CD4-positive, alpha-beta T cell treated with Interleukin-4 for 4 hours (primary cell): ENCODE data around the gene ACAT1.
"Not testable (repeated sequence)": the region's sequence is repeated elsewhere in the genome, so short reads cannot be mapped to it uniquely, and the experiment has no call there.

ENCODE experiments used
- DNase-seq: peaks from one replicate; pipeline ENCODE4 v3.0.0-alpha.2; 2020

The ACAT1 gene

GRCh38 chr11:108121274-108122155 lies at the start of gene ACAT1:
ACAT1 (plus strand) TSS chr11:108121567; CDS start chr11:108121607, 40 bp downstream.
- peak; percentile 91 for DNase-seq

- no peak for DNase-seq
These were observed 36.6 kb upstream of the ACAT1 start for GRCh38 chr11:108084811-108085210.

- DNase-seq = no peak
These were observed 35.7 kb upstream of the ACAT1 start for GRCh38 chr11:108085672-108086071.

GRCh38 chr11:108092134-108092533 lies 29.2 kb upstream of the ACAT1 start:
- DNase-seq = no peak

GRCh38 chr11:108093128-108093904 lies 28.1 kb upstream of the ACAT1 start:
- no peak for DNase-seq

GRCh38 chr11:108097179-108097578 lies 24.2 kb upstream of the ACAT1 start:
- no peak for DNase-seq

- no peak for DNase-seq
These were observed 20.1 kb upstream of the ACAT1 start for GRCh38 chr11:108101090-108101775.

- no peak for DNase-seq
These were observed 10.2 kb upstream of the ACAT1 start for GRCh38 chr11:108111126-108111525.

- DNase-seq = no peak
These were observed 9.3 kb upstream of the ACAT1 start for GRCh38 chr11:108112057-108112456.

- no peak for DNase-seq
These were observed 5.7 kb upstream of the ACAT1 start for GRCh38 chr11:108115500-108116140.

- peak; percentile 47 for DNase-seq
These were observed 3.5 kb upstream of the ACAT1 start for GRCh38 chr11:108117746-108118371.

- not testable (repeated sequence) for DNase-seq
These were observed 462 bp upstream of the ACAT1 start for GRCh38 chr11:108120936-108121273.

GRCh38 chr11:108122166-108122628 lies 830 bp downstream of the ACAT1 start:
- DNase-seq = no peak

- no peak for DNase-seq
These were observed 3.7 kb downstream of the ACAT1 start for GRCh38 chr11:108125096-108125495.

GRCh38 chr11:108128772-108129171 lies 7.4 kb downstream of the ACAT1 start:
- DNase-seq = no peak

GRCh38 chr11:108131993-108132392 lies 10.6 kb downstream of the ACAT1 start:
- DNase-seq = no peak

- not testable (repeated sequence) for DNase-seq
These were observed 11.7 kb downstream of the ACAT1 start for GRCh38 chr11:108132993-108133538.

- peak; percentile 34 for DNase-seq
These were observed 14.6 kb downstream of the ACAT1 start for GRCh38 chr11:108135845-108136544.

GRCh38 chr11:108137212-108137611 lies 15.8 kb downstream of the ACAT1 start:
- no peak for DNase-seq

- DNase-seq = no peak
These were observed 20.9 kb downstream of the ACAT1 start for GRCh38 chr11:108142304-108142703.

GRCh38 chr11:108144615-108145014 lies 23.2 kb downstream of the ACAT1 start:
- DNase-seq = no peak
